Stomach smooth muscle (tissue), 2 donors: ENCODE results near the gene RSBN1L.
A peak's percentile ranks its signal among the peaks of the same experiment; 100 is the strongest.
"Not testable (repeated sequence)": the region's sequence is repeated elsewhere in the genome, so short reads cannot be mapped to it uniquely, and the experiment has no call there.

Experiments used
- H3K27ac ChIP-seq: one replicate; pipeline ENCODE4 v1.7.0; 2013; ENCODE audit warnings: mild to moderate bottlenecking, low read length, inconsistent platforms
- H3K27me3 ChIP-seq, 2 donors: one replicate each; pipeline ENCODE4 v1.7.0; 2013; ENCODE audit warnings: low read length in 2 of 2; ENCODE audit not compliant: insufficient read depth in 2 of 2, control insufficient read depth in 1 of 2
- H3K36me3 ChIP-seq, 2 donors: one replicate each; pipeline ENCODE4 v1.7.0; 2013; ENCODE audit warnings: low read length in 2 of 2; ENCODE audit not compliant: control insufficient read depth in 2 of 2, insufficient read depth in 2 of 2
- H3K4me1 ChIP-seq: one replicate; pipeline ENCODE4 v1.7.0; 2013; ENCODE audit warnings: low read length; ENCODE audit not compliant: control insufficient read depth, insufficient read depth
- H3K4me3 ChIP-seq, 2 donors: one replicate each; pipeline ENCODE4 v1.7.0; 2013; ENCODE audit warnings: low read length in 2 of 2
- H3K9ac ChIP-seq, 2 donors: one replicate each; pipeline ENCODE4 v1.7.0; 2013; ENCODE audit warnings: low read length in 2 of 2, mild to moderate bottlenecking in 1 of 2
- H3K9me3 ChIP-seq, 2 donors: one replicate each; pipeline ENCODE4 v1.7.0; 2013; ENCODE audit warnings: low read length in 2 of 2; ENCODE audit not compliant: control insufficient read depth in 2 of 2
- donor health status: healthy.
- donor health status: Pancreatic carcinoma.

The RSBN1L gene

DNA sequence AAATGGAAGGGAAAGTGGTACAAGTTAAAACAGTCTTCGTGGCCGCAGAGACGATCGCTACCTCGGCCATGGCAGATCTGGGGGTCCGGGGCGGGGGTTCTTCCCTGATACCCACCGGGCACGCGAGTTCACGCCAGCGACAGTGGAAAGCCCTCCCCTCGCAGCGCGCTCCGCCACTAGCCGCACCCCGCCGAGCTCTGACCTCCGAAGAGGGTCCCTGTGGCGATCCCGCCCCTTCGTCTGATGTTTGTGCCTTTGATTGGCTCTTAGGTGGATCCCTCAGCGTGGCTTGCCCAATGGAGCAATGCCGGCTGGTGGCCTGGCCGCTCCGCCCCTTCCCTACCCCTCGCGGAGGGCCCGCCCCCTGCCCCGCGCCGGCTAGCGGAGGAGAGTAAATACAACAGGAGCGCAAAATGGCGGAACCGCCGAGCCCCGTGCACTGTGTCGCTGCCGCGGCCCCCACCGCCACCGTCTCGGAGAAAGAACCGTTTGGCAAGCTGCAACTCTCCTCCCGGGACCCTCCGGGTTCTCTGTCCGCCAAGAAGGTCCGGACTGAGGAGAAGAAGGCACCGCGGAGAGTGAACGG is at the start of gene RSBN1L:
Gene RSBN1L (plus strand): TSS at position 403 of the 586 bp plus-strand sequence. CDS start 11 bp downstream, at position 414.
- Histone ChIP-seq H3K27me3 (no peaks in the 10 kb centered on the region), H3K4me1 (peaks cover 22% of the 10 kb centered on the region), H3K36me3 (peaks cover 0 to under 1% of the 10 kb centered on the region in 2 donors), H3K4me3 (peak within 1 kb of the TSS; percentile 92 to 98), H3K27ac (peak within 1 kb of the TSS; percentile 95), H3K9me3 (no peaks in the 10 kb centered on the region), H3K9ac (peak within 1 kb of the TSS; percentile 95 to 96)

DNA sequence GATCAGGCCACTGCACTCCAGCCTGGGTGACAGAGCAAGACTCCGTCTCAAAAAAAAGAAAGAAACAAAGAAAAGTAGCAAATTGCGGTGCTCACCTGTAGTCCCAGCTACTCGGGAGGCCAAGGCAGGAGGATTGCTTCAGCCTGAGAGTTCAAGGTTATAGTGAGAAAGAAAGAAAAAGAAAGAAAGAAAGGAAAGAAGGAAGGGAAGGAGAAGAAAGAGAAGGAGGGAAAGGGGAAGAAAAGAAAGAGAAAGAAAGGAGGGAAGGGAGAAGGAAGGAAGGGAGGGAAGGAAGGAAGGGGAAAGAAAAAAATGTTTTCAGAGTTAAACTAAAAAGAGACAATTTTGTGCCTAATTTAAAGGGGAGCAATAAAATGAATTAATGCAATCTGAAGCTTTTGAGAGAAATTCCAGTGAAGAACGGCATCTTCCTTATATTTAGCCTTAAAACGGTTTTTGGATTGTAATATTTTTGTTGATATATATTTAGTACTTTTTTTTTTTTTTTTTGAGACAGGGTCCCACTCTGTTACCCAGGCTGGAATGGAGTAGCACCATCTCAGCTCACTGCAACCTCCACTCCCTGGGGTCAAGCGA is 47.4 kb upstream of the RSBN1L start:
- Histone ChIP-seq H3K4me1 (no peaks in the 10 kb centered on the region), H3K27me3 (no peaks in the 10 kb centered on the region), H3K27ac (no peak overlapping the region), H3K9me3 (no peaks in the 10 kb centered on the region), H3K36me3 (peaks cover 5% of the 10 kb centered on the region in 2 donors), H3K4me3 (no peak overlapping the region), H3K9ac (no peak overlapping the region)

DNA sequence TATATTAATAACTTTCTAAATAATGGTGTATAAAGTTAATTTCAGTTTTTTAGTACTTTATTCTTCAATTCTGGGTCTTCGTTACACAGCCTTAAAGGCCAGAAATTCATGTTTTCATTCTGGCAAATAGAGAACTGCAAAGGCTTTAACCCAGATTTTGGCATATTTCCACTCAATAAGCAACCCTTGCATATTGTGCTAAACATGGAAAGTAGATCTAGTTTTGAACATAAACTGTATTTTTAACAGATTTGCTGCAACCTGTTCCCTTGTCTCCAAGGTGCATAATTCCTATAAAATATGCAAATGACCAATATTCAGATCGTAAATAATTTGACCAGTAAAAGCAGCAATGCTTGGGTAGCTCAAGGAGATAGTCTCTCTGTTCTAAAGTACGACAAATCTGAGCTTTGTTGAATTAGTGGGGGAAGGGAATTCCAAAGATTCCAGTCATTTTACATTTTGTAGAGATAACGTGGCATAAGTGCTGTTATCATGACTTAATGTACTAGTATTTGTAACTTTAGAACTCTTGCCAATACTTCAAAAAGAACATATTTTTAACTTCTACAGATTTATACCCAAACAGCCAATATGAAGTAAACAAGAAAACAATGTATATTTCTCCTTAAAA is 46.4 kb upstream of the RSBN1L start:
- H3K27me3 ChIP-seq: no peaks in the 10 kb centered on the region
- H3K9me3 ChIP-seq: no peaks in the 10 kb centered on the region
- no peaks in the 10 kb centered on the region for H3K4me1 ChIP-seq
- peaks cover 1 to 3% of the 10 kb centered on the region in 2 donors for H3K36me3 ChIP-seq
- H3K9ac ChIP-seq: no peak overlapping the region
- H3K27ac ChIP-seq: no peak overlapping the region
- no peak overlapping the region for H3K4me3 ChIP-seq

DNA sequence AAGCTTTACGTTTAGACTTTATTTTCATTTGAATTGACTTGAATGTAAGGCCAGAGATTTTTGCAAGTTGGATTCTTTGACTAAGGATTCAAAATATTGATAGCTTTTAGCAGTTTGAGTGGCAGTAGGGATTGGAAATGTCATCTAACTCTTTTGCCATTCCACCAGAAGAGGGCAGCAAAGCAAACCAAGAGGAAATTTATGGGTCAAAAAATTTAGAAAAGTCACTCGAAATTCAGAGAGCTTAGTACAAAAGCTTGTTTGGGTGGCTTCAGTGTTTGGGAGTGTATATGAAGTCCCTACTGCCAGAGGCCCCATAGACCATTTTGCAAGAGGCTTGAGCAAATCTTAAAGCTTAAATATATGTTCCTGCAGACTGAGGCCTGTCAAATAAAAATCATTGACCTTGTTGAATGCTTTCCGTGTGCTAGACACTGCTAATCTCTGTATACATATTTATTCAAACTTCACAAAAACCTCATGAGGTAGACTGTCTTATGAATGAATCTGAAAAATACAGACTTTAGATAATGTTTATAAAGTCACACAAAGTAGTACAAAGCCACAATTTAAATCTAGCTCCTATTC is 44.6 kb upstream of the RSBN1L start:
- H3K36me3 ChIP-seq: peaks cover 5% of the 10 kb centered on the region in 2 donors

DNA sequence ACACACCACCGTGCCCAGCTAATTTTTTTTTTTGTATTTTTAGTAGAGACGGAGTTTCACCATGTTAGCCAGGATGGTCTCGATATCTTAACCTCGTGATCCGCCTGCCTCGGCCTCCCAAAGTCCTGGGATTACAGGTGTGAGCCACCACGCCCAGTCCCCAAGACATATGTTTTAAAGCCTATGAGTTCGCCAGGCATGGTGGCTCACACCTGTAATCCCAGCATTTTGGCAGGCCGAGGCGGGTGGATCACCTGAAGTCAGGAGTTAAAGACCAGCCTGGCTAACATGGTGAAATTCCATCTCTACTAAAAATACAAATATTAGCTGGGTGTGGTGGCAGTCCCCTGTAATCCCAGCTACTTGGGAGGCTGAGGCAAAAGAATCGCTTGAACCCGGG is 43.4 kb upstream of the RSBN1L start:
- H3K4me3 ChIP-seq, H3K9me3 ChIP-seq, H3K27me3 ChIP-seq, H3K27ac ChIP-seq, H3K36me3 ChIP-seq, H3K9ac ChIP-seq, H3K4me1 ChIP-seq: not testable (repeated sequence)

More for the DNA sequence above, 44.6 kb upstream of the RSBN1L start:
- H3K27ac ChIP-seq: no peak overlapping the region
- no peaks in the 10 kb centered on the region for H3K4me1 ChIP-seq
- no peaks in the 10 kb centered on the region for H3K27me3 ChIP-seq
- H3K4me3 ChIP-seq: no peak overlapping the region
- H3K9ac ChIP-seq: no peak overlapping the region
- H3K9me3 ChIP-seq: no peaks in the 10 kb centered on the region

DNA sequence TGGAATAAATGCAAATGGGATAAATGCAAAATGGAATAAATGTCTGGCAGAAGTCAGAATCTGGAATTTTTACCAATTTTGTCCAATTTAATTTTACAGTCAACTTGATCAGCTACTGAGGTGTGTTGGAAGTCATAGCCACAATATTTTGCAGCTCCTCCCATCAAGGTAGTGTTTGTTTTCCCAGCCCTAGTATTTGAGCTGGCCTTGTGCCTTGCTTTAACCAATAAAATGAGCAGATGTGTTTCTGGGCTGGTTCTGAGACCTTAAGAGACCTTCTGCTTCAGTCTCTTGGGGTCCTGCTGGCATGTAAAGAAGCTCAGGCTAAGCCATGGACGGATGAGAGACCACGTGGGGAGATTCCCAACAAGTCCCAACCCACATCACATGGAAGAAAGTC is 42.7 kb upstream of the RSBN1L start:
- Histone ChIP-seq H3K4me3 (no peak overlapping the region), H3K9me3 (no peaks in the 10 kb centered on the region), H3K27ac (no peak overlapping the region), H3K27me3 (no peaks in the 10 kb centered on the region), H3K9ac (no peak overlapping the region), H3K36me3 (peaks cover 5% of the 10 kb centered on the region in 2 donors), H3K4me1 (no peaks in the 10 kb centered on the region)

DNA sequence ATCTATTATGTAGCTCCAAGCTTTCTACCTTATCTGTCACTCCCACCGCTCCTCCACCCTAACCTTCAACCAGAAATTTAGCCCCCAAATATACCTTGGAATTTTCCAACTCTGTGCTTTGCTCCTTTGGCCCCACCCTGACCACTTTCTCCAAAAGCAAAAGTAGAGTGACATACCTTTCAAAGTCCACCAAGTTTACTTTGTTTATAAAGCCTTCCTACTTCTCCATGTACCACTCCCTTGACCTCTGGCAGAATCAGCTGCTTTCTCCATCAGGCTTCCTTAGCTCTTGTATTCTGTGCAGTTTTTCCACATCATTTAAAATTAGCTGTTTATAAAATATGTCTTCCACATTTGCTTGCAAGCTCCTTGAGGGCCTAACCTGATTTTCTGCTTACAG is 40.9 kb upstream of the RSBN1L start:
- Histone ChIP-seq H3K4me3 (no peak overlapping the region), H3K36me3 (peaks cover 5% of the 10 kb centered on the region in 2 donors), H3K27ac (no peak overlapping the region), H3K27me3 (no peaks in the 10 kb centered on the region), H3K9me3 (no peaks in the 10 kb centered on the region), H3K4me1 (no peaks in the 10 kb centered on the region), H3K9ac (no peak overlapping the region)

DNA sequence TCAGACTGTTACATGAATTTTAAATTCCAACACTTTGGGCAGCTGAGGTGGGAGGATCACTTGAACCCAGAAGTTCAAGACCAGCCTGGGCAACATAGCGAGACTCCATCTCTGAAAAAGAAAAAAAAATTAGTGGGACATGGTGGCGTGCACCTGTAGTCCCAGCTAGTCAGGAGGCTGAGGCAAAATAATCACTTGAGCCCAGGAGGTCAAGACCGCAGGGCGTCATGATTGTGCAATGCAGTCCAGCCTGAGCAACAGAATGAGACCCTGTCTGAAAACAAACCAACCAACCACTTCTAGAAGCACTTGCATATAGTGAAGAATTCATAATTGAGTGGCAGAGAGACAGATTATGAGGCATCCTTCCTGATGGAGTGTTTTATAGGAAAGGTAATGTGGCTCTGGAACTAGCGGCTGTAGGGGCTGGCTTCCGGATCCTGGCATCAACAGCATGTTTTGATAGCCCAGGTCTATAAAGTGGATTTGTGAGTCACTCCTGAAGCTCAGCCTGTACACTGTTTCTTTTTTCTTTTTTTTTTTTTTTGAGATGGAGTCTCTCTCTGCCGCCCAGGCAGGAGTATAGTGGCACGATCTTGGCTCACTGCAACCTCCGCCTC is 40.3 kb upstream of the RSBN1L start:
- Histone ChIP-seq H3K4me3 (no peak overlapping the region), H3K9me3 (no peaks in the 10 kb centered on the region), H3K4me1 (no peaks in the 10 kb centered on the region), H3K27ac (no peak overlapping the region), H3K27me3 (no peaks in the 10 kb centered on the region), H3K36me3 (peaks cover 5% of the 10 kb centered on the region in 2 donors), H3K9ac (no peak overlapping the region)

DNA sequence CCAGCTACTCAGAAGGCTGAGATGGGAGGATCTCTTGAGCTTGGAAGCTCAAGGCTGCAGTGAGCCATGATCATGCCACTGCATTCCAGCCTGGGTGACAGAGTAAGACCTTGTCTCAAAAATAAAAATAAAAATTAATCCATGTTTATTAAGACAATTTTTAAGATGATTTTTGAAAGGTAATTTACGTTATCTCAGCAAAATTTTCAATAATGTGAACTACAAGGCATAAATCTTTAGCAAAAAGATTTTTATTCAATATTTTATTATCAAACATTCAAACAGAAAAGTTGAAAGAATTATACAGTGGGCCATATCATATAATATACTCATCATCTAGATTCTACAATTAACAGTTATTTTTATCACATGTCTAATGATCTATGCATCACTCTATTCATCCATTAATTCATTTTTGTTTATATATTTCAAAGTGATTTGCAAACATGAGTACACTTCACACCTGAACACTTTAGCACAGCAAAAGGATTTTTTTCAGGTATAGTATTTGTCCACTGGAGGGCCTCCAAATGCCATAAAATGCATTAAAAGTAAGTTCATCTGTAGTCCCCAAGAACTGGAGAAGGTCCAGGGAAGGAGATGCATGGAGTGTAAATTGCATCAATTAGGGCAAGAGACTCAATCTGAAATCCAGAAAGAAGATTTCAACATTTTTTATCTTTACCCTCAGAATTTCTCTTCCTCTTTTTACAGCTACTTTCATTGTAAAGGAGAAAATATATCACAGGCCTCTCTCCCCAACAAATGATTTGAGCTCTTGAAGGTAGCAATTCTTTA is 38.6 kb upstream of the RSBN1L start:
- Histone ChIP-seq H3K4me1 (no peaks in the 10 kb centered on the region), H3K36me3 (peaks cover 5% of the 10 kb centered on the region in 2 donors), H3K27me3 (no peaks in the 10 kb centered on the region), H3K9me3 (no peaks in the 10 kb centered on the region), H3K4me3 (no peak overlapping the region), H3K27ac (no peak overlapping the region), H3K9ac (no peak overlapping the region)

DNA sequence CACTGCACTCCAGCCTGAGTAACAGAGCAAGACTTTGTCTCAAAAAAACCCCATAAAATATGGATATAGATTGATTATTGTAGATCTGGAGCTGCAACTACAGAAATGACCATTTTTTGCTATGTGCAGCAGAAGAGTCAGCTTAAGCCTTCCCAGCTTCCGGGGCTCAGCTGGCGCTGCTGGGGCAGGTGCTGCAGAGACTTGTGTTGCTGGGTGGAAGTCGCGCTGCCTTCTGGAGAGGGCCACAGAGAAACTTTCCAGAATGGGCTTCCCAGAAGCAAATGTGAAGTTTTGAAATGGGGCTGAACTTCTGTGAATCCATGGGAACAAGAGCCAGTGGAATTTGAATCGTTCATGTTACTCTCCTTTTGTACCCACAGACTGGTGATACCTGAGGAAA is 37.3 kb upstream of the RSBN1L start:
- H3K9ac ChIP-seq: no peak overlapping the region
- no peaks in the 10 kb centered on the region for H3K9me3 ChIP-seq
- peaks cover 5% of the 10 kb centered on the region in 2 donors for H3K36me3 ChIP-seq
- H3K4me1 ChIP-seq: no peaks in the 10 kb centered on the region
- no peak overlapping the region for H3K4me3 ChIP-seq
- no peak overlapping the region for H3K27ac ChIP-seq
- no peaks in the 10 kb centered on the region for H3K27me3 ChIP-seq
